ENCODE results near the gene CCNDBP1.
A peak's percentile ranks its signal among the peaks of the same experiment; 100 is the strongest.

The CCNDBP1 gene

GRCh38 chr15:43199945-43200488, 14.8 kb downstream of the CCNDBP1 start:
- no peaks in the 10 kb centered on the region for H3K27me3 Mint-ChIP-seq
- no peak overlapping the region for H3K4me3 Mint-ChIP-seq
- H3K36me3 Mint-ChIP-seq (ENCODE audit: insufficient read depth), result peaks cover 31% of the 10 kb centered on the region
- H3K4me1 Mint-ChIP-seq (ENCODE audit: low read depth in 2 of 2), result peaks cover 3 to 9% of the 10 kb centered on the region in 2 donors
- no peak for ATAC-seq (replicated peaks)
- H3K9me3 Mint-ChIP-seq, result no peaks in the 10 kb centered on the region
- no peak for DNase-seq
- H3K27ac Mint-ChIP-seq, result no peak overlapping the region

- Mint-ChIP-seq H3K27ac (peak overlapping the region in 1 of 2 donors; percentile 11), H3K4me3 (no peak overlapping the region), H3K9me3 (no peaks in the 10 kb centered on the region), H3K27me3 (peaks cover 13 to 20% of the 10 kb centered on the region in 2 donors), H3K4me1 (ENCODE audit: low read depth in 2 of 2) (peaks cover 3 to 5% of the 10 kb centered on the region in 2 donors), H3K36me3 (ENCODE audit: insufficient read depth) (peaks cover 4% of the 10 kb centered on the region)
- peak; percentile 13 to 27 (median 21) for DNase-seq
- ATAC-seq (replicated peaks), result peak; percentile 68
Observed at GRCh38 chr15:43204016-43204901, 19.1 kb downstream of the CCNDBP1 start.

- peaks cover 23 to 38% of the 10 kb centered on the region in 2 donors for H3K27me3 Mint-ChIP-seq
- peaks cover 3 to 5% of the 10 kb centered on the region in 2 donors for H3K4me1 Mint-ChIP-seq (ENCODE audit: low read depth in 2 of 2)
- H3K4me3 Mint-ChIP-seq, result no peak overlapping the region
- ATAC-seq (replicated peaks) (no peak), DNase-seq (no peak)
- peaks cover 7% of the 10 kb centered on the region for H3K36me3 Mint-ChIP-seq (ENCODE audit: insufficient read depth)
- H3K9me3 Mint-ChIP-seq, result no peaks in the 10 kb centered on the region
- H3K27ac Mint-ChIP-seq, result no peak overlapping the region
Observed at GRCh38 chr15:43206054-43206453, 20.9 kb downstream of the CCNDBP1 start.

- Mint-ChIP-seq H3K27me3 (peaks cover 24 to 41% of the 10 kb centered on the region in 2 donors), H3K9me3 (no peaks in the 10 kb centered on the region), H3K4me3 (no peak overlapping the region), H3K27ac (no peak overlapping the region), H3K4me1 (ENCODE audit: low read depth in 2 of 2) (peaks cover 3 to 5% of the 10 kb centered on the region in 2 donors), H3K36me3 (ENCODE audit: insufficient read depth) (peaks cover 3% of the 10 kb centered on the region)
- DNase-seq (no peak), ATAC-seq (replicated peaks) (no peak)
Observed at GRCh38 chr15:43207024-43207423, 21.8 kb downstream of the CCNDBP1 start.

- H3K4me1 Mint-ChIP-seq (ENCODE audit: low read depth in 2 of 2), result peaks cover 3 to 5% of the 10 kb centered on the region in 2 donors
- ATAC-seq (replicated peaks) (no peak), DNase-seq (no peak)
- H3K27ac Mint-ChIP-seq, result no peak overlapping the region
- H3K36me3 Mint-ChIP-seq (ENCODE audit: insufficient read depth), result peaks cover 3% of the 10 kb centered on the region
- no peak overlapping the region for H3K4me3 Mint-ChIP-seq
- no peaks in the 10 kb centered on the region for H3K9me3 Mint-ChIP-seq
- peaks cover 24 to 41% of the 10 kb centered on the region in 2 donors for H3K27me3 Mint-ChIP-seq
Observed at GRCh38 chr15:43208052-43209002, 23.1 kb downstream of the CCNDBP1 start.

- Mint-ChIP-seq H3K4me3 (no peak overlapping the region), H3K9me3 (no peaks in the 10 kb centered on the region), H3K36me3 (ENCODE audit: insufficient read depth) (peaks cover 3% of the 10 kb centered on the region), H3K27me3 (peaks cover 24 to 49% of the 10 kb centered on the region in 2 donors), H3K4me1 (ENCODE audit: low read depth in 2 of 2) (peaks cover 2 to 3% of the 10 kb centered on the region in 2 donors), H3K27ac (no peak overlapping the region)
- DNase-seq (no peak), ATAC-seq (replicated peaks) (no peak)
Observed at GRCh38 chr15:43209059-43209824, 24.0 kb downstream of the CCNDBP1 start.

- DNase-seq (no peak), ATAC-seq (replicated peaks) (no peak)
- Mint-ChIP-seq H3K27me3 (peaks cover 24 to 51% of the 10 kb centered on the region in 2 donors), H3K9me3 (no peaks in the 10 kb centered on the region), H3K4me1 (ENCODE audit: low read depth in 2 of 2) (no peaks in the 10 kb centered on the region), H3K4me3 (no peak overlapping the region), H3K27ac (no peak overlapping the region), H3K36me3 (ENCODE audit: insufficient read depth) (peaks cover 3% of the 10 kb centered on the region)
Observed at GRCh38 chr15:43210172-43210745, 25.1 kb downstream of the CCNDBP1 start.

- DNase-seq (no peak), ATAC-seq (replicated peaks) (no peak)
- H3K4me1 Mint-ChIP-seq (ENCODE audit: low read depth in 2 of 2), result no peaks in the 10 kb centered on the region
- peaks cover 3% of the 10 kb centered on the region for H3K36me3 Mint-ChIP-seq (ENCODE audit: insufficient read depth)
- no peaks in the 10 kb centered on the region for H3K9me3 Mint-ChIP-seq
- H3K4me3 Mint-ChIP-seq, result no peak overlapping the region
- no peak overlapping the region for H3K27ac Mint-ChIP-seq
- H3K27me3 Mint-ChIP-seq, result peaks cover 24 to 51% of the 10 kb centered on the region in 2 donors
Observed at GRCh38 chr15:43210807-43211206, 25.6 kb downstream of the CCNDBP1 start.

- Mint-ChIP-seq H3K4me3 (no peak overlapping the region), H3K27me3 (peaks cover 24 to 51% of the 10 kb centered on the region in 2 donors), H3K36me3 (ENCODE audit: insufficient read depth) (peaks cover 3% of the 10 kb centered on the region), H3K4me1 (ENCODE audit: low read depth in 2 of 2) (no peaks in the 10 kb centered on the region), H3K9me3 (no peaks in the 10 kb centered on the region), H3K27ac (no peak overlapping the region)
- ATAC-seq (replicated peaks) (no peak), DNase-seq (no peak)
Observed at GRCh38 chr15:43211224-43211735, 26.1 kb downstream of the CCNDBP1 start.

GRCh38 chr15:43212299-43212698, 27.1 kb downstream of the CCNDBP1 start:
- peaks cover 3% of the 10 kb centered on the region for H3K36me3 Mint-ChIP-seq (ENCODE audit: insufficient read depth)
- DNase-seq, result no peak
- peaks cover 24 to 51% of the 10 kb centered on the region in 2 donors for H3K27me3 Mint-ChIP-seq
- H3K27ac Mint-ChIP-seq, result no peak overlapping the region
- no peak overlapping the region for H3K4me3 Mint-ChIP-seq
- H3K4me1 Mint-ChIP-seq (ENCODE audit: low read depth in 2 of 2), result no peaks in the 10 kb centered on the region
- no peaks in the 10 kb centered on the region for H3K9me3 Mint-ChIP-seq
- no peak for ATAC-seq (replicated peaks)

- Mint-ChIP-seq H3K9me3 (no peaks in the 10 kb centered on the region), H3K36me3 (ENCODE audit: insufficient read depth) (peaks cover 3% of the 10 kb centered on the region), H3K4me3 (no peak overlapping the region), H3K27ac (no peak overlapping the region), H3K27me3 (peaks cover 22 to 45% of the 10 kb centered on the region in 2 donors), H3K4me1 (ENCODE audit: low read depth in 2 of 2) (no peaks in the 10 kb centered on the region)
- ATAC-seq (replicated peaks), result no peak
- no peak for DNase-seq
Observed at GRCh38 chr15:43212951-43213350, 27.7 kb downstream of the CCNDBP1 start.

GRCh38 chr15:43213466-43213865, 28.3 kb downstream of the CCNDBP1 start:
- H3K4me3 Mint-ChIP-seq, result no peak overlapping the region

More at GRCh38 chr15:43213466-43213865, 28.3 kb downstream of the CCNDBP1 start:
- H3K36me3 Mint-ChIP-seq (ENCODE audit: insufficient read depth), result peaks cover 3% of the 10 kb centered on the region
- no peaks in the 10 kb centered on the region for H3K9me3 Mint-ChIP-seq
- ATAC-seq (replicated peaks), result no peak
- peaks cover 21 to 40% of the 10 kb centered on the region in 2 donors for H3K27me3 Mint-ChIP-seq
- DNase-seq, result no peak
- H3K4me1 Mint-ChIP-seq (ENCODE audit: low read depth in 2 of 2), result no peaks in the 10 kb centered on the region
- H3K27ac Mint-ChIP-seq, result no peak overlapping the region

Measured in effector memory CD8-positive, alpha-beta T cell (primary cell).